HFF-Myc (cell line): ENCODE measurements around the gene UNK.

Experiments used
- DNase-seq: peaks from one replicate; pipeline ENCODE4 v3.0.0-alpha.2; 2011; ENCODE audit warnings: low read depth; ENCODE audit errors: extremely low read depth
- H3K4me3 ChIP-seq: replicated peaks from 2 replicates; pipeline ENCODE4 v1.5.1; 2011; ENCODE audit warnings: low read depth, mild to moderate bottlenecking, control low read depth, low read length
- TF ChIP-seq, protein P1 (sequence below): IDR thresholded peaks from 2 replicates; pipeline ENCODE4 v1.5.1; 2012; ENCODE audit warnings: mild to moderate bottlenecking, low read depth, low read length, control low read depth; ENCODE audit errors: missing control alignments

The UNK gene

DNA sequence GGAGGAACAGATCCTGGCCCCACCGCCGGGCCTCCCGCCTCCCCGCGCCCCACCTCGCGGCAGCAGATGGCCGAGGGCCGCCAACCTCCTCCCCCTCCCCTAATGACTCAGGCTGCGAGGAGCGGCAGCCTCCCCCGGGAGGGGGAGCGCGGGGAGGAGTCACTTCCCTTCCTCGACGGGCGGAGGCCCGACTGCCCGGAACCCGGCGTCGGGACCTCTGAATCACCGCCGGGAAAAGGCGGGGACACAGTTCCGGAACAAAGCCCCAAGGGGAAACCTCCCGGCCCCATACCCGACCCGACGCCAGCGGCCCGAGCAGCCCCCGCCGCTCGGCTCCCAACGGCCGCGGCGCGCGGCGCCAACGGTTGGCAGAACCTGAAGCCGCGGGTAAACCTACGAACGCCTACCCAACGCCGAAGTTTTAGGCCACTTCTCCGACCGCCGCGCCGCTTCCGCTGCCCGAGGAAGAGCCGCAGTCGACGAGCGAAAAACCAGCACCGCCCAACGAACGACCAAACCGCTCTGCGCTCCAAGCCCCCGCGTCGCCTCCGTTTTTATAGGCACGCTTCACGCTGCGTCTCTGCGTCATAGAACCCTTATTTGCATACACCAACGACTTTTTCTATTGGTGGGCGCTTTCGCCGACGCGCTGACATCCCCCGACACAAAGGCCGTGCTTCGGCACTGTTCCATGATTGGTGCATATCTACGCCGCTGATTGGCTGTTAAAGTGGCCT is 5.2 kb upstream of the UNK start:
- TF ChIP-seq, protein P1, sequence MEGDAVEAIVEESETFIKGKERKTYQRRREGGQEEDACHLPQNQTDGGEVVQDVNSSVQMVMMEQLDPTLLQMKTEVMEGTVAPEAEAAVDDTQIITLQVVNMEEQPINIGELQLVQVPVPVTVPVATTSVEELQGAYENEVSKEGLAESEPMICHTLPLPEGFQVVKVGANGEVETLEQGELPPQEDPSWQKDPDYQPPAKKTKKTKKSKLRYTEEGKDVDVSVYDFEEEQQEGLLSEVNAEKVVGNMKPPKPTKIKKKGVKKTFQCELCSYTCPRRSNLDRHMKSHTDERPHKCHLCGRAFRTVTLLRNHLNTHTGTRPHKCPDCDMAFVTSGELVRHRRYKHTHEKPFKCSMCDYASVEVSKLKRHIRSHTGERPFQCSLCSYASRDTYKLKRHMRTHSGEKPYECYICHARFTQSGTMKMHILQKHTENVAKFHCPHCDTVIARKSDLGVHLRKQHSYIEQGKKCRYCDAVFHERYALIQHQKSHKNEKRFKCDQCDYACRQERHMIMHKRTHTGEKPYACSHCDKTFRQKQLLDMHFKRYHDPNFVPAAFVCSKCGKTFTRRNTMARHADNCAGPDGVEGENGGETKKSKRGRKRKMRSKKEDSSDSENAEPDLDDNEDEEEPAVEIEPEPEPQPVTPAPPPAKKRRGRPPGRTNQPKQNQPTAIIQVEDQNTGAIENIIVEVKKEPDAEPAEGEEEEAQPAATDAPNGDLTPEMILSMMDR: no peak
- peak; percentile 100 for DNase-seq
- H3K4me3 ChIP-seq: peak overlapping the region; percentile 91

DNA sequence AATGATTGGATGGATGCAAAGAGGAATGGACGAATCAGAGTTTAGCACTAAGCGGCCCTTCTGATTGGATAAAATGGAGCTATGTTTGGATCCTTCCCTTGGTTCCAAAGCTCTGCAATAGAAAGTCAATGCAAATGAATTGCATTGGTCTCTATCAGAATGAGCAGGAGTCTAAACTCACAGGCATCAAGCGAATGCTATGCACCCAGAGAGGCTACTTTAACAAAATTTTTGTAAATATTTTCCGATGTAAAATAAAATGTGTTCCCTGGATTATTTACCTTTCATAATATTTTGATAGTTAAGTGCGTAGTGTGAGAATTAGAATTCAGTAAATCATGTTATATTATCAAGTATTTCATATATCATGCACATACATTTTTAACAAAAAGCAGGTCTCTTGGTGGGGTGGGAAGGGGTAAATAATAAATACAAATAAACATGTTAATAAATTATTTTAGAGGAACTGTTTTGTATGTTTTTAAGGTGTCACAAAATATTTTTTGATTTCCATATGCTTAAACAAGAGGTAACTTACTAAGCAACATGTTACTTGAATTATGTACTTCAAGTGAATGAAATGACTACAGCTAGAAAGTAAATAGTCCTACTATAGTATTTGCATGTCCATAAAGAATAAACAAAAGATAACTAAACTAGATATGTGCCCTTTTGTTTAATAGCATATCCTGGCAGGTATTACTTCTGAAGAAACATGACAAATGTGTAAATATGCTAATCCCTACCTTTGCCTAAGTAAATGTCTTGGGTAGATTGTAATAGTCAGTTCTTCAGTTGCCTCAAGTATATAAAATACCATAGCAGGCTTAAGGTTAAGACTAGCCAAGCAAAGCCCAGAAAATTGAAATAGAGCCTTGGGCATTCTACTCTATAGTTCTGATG is 4.4 kb upstream of the UNK start:
- peak overlapping the region; percentile 91; the same call in 1 of the 2 replicates for H3K4me3 ChIP-seq
- DNase-seq: no peak
- TF ChIP-seq, protein P1: no peak

DNA sequence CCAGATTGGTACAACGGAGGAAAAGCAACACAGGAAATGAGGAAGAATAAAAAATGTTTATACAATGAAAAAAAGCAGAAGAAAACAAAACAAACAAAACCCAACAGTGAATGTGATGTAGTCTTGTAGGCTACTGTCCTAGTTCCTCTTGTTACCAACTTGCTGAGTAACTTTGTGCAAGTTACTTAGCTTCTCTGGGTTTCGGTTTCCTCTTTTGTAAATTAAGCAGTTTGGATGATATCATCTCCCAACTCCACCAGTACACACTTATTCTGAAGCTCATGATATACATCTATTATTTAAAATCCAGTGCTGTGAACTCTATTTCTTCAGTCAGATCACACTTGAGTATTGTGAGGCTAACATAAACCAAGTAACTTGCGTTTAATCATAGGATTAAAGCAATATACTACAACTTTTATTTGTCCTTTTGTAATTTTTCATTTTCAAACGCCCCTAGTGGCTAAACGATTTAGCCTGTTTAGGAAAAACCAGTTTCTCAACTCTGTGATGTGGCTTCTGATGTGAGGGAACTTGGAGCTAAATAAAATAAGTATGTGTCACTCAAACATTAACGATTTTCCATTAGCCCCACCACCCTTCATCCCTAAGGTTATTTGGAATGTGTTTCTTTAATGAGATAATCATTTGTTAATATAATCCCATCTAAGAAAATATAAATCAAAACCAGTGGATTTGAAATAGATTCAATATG is 1.4 kb upstream of the UNK start:
- H3K4me3 ChIP-seq: no peak overlapping the region; the same call in 1 of the 2 replicates
- DNase-seq: no peak
- TF ChIP-seq, protein P1: peak; percentile 63

DNA sequence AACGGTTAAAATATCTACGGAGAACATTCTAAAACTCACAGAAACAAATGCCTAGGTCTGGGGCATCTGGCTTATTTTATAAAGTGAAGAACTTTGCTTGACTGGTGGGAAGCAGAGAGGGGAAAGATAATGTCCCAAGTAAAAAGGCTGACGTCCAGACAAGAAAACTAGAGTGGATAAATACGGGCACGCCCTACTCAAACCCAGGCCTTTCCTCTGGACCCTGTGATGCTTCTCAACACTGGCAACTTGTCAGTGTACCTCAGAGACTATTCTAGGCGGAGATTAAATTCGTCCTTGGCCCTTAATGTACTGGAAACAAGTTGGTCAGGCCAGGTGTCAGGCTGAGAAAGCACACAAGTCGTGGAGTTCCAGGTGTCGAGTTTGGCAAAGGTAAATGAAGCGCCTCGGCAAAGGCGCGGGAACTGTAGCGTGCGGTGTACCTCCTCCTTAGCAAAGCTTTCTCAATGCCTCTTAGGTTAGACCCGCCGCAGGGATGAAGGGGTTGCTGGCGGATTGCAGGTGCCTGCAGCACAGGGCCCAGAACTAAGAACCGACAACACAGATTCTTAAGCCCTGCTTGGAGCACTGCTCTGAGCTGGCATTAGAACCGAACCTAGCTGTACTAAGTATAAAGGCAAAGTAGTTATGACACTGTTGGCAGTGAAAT is 668 bp upstream of the UNK start:
- TF ChIP-seq, protein P1: no peak
- DNase-seq: no peak
- H3K4me3 ChIP-seq: peak overlapping the region; percentile 64

DNA sequence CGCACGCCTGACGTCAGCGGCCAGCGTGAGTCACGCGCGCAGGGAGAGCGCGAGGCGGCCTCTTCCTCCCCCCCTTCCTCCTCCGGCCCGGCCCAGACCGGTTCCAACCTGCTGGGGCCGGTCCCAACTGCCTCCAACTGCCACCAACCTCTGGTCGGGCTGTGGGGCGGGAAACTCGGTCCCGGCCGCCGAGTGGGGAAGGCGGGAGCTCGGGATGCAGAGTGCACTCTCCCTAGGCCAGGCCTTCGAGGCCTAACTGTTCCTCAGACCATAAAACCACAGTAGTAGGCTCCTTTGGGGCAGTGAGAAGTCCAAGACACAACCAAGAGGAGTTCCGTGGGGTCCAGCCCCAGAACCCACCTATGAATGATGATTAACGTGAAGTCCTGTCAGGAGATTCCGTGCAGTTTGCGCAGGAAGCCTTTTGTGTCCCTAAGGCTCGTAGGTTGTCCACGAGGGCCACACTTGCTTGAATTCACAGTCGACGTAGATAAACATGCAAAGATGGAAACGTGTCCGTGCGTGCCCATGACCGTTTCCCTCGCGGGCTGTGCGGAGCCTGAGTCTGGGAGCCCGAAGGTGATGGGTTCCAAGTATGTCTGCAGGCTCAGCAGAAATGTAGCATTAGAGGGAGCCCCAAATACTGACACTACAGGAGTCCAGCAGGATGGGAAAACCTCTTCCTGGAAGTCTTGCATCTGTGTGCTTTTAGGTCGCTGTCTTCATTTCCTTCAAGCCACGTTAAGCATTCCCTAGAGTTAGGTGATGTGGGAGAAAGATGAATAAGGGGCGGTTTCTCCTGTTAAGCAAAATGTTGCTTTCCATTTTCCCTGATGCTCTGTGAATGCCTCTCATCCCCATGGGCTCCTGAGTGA is 647 bp downstream of the UNK start:
- peak overlapping the region; percentile 64 for H3K4me3 ChIP-seq
- TF ChIP-seq, protein P1: no peak
- DNase-seq: no peak
